Kidney glomerular epithelial cell (primary cell): ENCODE data around the gene CABP5.
"Not testable (repeated sequence)": the region's sequence is repeated elsewhere in the genome, so short reads cannot be mapped to it uniquely, and the experiment has no call there.

Experiments used
- DNase-seq: peaks from one replicate; lab custom pipeline; 2025; lab: John Stamatoyannopoulos, UW

The CABP5 gene

GRCh38 chr19:48043675-48044258 is at the start of gene CABP5:
Gene CABP5 (minus strand): TSS chr19:48044079. CDS start chr19:48043922, 157 bp downstream.
- DNase-seq, result no peak

GRCh38 chr19:48091111-48091718 is 47.3 kb upstream of the CABP5 start:
- DNase-seq, result not testable (repeated sequence)

DNA sequence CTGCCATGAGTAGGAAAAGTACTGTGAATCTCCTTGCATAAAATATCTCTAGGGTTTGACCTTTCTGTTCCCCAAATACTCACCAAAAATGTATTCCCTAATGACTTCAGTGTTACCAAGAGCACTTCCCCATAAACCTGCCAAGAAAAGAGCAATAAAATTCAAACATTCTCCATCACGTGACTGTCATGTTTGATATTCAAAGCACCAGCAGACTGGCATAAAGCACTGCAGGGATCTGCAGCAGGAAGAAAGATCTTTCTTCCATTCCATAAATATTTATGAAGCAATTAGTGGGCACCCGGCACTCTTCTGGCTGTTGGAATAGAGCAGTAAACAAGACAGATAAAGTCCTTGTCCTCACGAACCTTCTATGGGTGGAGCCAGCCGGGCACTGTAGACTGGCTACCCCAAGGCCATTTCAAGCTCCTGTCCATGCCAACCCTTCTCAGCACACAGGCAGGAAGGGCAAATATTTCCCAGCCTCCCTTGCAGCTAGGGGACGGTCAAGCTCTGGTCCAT is 46.5 kb upstream of the CABP5 start:
- no peak for DNase-seq

DNA sequence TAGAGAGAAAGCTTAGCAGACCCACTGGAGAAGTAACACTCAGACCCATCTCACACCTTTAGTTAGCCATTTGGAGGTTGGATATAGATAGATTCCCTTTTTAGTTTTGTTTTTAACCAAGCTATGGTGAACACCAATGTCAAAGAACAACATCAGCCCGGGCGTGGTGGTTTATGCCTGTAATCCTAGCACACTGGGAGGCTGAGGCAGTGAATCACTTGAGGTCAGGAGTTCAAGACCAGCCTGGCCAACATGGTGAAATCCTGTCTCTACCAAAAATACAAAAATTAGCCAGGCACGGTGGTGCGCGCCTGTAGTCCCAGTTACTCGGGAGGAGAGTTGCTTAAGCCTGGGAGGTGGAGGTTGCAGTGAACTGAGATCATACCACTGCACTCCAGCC is 45.1 kb upstream of the CABP5 start:
- DNase-seq, result not testable (repeated sequence)

GRCh38 chr19:48085904-48086864 is 42.3 kb upstream of the CABP5 start:
- DNase-seq, result no peak

- DNase-seq, result no peak
These were observed 41.2 kb upstream of the CABP5 start for GRCh38 chr19:48085076-48085475.

- DNase-seq, result no peak
These were observed 37.2 kb upstream of the CABP5 start for GRCh38 chr19:48081106-48081505.

DNA sequence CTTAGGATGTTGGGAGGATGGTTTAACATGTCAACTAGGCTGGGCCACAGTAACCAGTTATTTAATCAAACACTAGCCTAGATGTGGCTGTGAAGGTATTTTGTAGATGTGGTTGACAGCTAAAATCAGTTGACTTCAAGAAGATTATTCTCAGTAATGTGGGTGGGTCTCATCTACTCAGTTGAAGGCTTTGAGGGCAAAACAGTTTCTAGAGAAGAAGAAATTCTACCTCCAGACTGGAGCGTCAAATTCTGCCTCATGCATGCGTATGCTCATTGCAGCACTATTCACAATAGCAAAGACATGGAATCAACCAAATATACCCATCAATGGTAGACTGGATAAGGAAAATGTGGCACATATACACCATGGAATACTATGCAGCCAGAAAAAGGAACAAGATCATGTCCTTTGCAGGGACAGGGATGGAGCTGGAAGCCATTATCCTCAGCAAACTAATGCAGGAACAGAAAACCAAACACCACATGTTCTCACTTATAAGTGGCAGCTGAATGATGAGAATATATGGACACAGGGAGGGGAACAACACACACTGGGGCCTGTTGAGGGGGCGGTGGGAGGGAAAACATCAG is 26.4 kb upstream of the CABP5 start:
- not testable (repeated sequence) for DNase-seq

DNA sequence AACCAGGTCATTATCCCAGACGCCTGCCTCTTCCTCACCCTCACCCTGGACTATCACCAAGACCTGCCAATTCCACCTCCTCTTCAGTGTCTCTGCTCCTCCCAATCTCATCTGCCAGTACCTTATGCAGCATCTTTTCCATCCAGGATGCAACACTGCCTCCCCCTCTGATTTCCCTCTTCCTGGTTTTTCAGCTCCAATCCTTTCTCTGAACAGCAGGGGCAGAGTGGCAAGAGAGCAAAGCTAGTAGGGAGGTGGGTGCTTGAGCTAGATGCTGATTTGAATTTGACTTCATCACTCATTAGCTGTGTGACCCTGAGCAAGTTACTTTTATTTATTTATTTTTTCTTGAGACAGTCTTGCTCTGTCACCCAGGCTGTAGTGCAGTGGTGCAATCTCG is 25.6 kb upstream of the CABP5 start:
- DNase-seq, result no peak

DNA sequence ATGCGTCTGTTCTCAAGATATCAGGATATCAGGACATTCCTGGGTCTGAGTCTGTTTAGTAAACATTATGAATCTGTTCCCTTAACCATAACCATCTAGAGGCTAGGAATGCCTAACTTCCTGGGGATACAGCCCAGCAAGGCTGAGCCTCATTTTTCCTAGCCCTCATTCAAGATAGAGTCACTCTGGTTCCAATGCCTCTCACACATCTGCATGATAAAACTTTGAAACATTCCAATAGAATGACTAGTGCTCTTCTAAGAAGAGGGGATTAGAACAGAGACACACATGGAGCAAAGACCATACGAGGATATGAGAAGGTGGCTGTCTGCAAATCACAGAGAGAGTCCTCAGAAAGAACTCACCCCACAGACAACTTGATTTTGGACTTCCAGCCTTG is 20.6 kb upstream of the CABP5 start:
- DNase-seq, result no peak

- no peak for DNase-seq
These were observed 17.8 kb upstream of the CABP5 start for GRCh38 chr19:48061401-48062344.

DNA sequence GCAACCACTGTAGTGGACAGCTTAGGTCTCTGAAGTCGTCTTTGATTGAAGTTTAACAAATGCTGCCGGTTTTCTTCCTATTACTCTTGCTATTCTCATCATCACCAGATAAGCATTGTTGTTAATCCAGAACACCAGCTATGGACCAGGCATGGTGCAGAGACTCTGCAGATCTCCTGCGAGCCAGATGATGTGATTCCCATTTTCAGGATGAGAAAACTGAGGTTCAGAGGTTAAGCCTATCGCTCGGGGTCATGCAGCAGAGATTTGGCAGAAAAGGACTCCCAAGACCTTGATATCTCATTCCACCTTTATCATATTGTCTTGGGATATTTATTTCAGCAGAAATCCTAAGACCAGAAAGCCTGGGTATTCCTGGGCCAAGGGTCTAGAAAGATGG is 16.5 kb upstream of the CABP5 start:
- no peak for DNase-seq

- no peak for DNase-seq
These were observed 15.5 kb upstream of the CABP5 start for GRCh38 chr19:48059331-48059730.

DNA sequence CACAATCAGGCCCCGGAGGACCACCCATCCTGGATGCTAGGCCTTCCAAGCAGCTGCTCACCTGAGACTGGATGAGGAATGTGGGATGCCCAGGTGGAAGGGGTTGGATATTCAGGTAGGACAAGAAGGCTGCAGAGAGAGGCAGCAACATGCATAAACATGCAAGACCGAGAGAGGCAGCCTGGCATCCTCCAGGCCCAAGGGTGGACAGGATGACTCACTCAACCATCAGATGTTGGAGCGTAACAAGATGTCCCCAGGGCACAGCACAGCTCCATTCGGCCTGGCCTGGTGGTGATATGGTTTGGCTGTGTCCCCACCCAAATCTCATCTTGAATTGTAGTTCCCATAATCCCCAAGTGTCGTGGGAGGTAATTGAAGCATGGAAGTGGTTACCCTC is 10.0 kb upstream of the CABP5 start:
- DNase-seq, result no peak

GRCh38 chr19:48053076-48053475 is 9.2 kb upstream of the CABP5 start:
- DNase-seq, result no peak

DNA sequence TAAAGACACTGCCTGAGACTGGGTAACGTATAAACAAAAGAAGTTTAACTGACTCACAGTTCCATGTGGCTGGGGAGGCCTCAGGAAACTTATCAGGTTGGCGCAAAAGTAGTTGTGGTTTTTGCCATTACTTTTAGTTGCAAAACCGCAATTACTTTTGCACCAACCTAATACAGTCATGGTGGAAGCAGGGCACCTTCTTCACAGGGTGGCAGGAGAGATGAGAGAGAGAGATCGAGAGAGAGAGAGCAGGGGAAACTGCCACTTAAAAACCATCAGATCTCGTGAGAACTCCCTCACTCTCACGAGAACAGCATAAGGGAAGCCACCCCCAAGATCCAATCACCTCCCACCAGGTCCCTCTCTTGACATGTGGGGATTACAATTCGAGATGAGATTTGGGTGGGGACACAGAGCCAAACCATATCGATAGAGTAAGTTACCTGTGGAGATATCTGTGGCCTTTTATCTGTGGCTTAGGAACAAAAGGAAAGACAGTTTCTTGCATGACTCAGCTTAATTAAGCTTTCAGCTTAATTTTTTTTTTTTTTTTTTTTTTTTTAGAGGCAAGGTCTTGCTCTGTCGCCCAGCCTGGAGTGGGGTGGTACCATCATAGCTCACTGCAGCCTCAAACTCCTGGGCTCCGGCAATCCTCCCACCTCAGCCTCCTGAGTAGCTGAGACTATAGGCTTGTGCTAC is 7.6 kb upstream of the CABP5 start:
- DNase-seq, result no peak

DNA sequence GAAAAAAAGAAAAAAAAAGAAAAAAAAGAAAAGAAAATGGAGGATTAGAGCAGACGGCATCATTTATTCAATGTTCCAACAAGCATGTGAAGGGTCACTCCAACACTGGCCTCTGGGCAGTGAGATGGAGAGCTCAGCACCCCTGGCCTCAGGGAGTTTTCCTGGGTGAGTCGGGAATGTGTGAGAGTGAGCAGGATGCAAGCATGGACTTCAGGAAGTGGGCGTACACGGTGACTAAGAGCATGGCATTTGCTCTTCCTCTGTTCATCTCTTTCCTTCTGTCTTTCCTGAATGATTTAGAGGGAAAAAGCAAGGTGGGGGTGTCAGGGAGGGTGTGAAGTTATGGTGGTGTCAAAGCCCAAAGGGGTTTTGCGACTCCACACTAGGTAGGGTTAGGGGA is 682 bp upstream of the CABP5 start:
- no peak for DNase-seq

DNA sequence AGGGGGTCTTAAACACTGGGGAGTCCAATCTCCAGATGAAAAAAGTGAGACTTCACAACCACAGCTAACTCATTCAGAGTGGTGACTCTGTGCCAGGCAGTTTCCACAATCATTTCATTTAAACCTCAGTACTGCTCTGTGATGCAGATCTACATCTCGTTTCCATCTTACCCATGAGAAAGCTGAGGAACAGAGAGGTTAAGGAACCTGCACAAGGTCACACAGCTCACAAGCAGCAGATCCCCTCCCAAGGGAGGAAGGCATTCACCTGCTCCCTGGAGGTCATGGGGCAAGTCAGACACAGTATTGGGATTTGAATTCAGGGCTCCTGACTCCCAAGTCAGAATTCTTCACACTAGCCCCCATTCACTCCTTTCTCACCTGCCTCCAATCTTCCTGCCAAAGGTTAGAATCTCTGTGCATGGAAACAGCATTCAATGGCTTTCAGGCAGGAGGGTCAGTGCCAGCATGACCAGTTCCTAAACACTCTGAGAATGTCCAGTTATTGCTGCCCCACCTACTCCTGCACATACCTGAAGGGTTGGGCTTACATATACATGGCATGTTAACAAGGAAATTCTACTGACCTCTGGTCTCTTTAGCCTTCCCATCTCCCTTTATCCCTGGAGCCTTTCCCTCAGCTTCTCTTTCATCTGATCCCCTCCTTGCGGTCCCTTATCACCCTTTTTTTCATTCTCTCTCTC is 1.9 kb downstream of the CABP5 start:
- no peak for DNase-seq

DNA sequence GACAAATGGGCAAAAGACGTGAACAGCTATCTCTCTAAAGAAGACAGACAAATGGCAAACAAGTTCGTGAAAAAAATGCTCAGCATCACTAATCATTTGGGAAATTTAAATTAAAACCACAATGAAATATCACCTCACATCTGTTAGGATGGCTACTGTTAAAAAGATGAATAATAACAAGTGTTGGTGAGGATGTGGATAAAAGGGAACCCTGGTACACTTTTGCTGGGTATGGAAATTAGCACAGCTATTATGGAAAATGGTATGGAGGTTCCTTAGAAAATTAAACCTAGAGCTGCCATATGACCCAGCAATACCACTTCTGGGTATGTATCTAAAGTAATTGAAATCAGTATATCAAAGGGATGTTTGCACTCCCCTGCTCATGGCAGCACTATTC is 7.1 kb downstream of the CABP5 start:
- DNase-seq, result no peak

GRCh38 chr19:48033604-48034003 is 10.3 kb downstream of the CABP5 start:
- no peak for DNase-seq
